HEK293T (cell line): ENCODE measurements around the gene AGAP3.

ENCODE experiments used
- BHLHE40 ChIP-seq: fragments of 450-650 bp; IDR thresholded peaks from 2 replicates; pipeline ENCODE4 v1.6.1; 2016; ENCODE audit warnings: mild to moderate bottlenecking, moderate library complexity, borderline replicate concordance
- ELF4 ChIP-seq: fragments of 450-650 bp; IDR thresholded peaks from 2 replicates; pipeline ENCODE4 v1.6.1; 2017; ENCODE audit warnings: antibody characterized with exemption
- FOXA1 ChIP-seq: fragments of 450-650 bp; IDR thresholded peaks from 2 replicates; pipeline ENCODE4 v1.6.1; 2016; ENCODE audit warnings: mild to moderate bottlenecking
- FOXK2 ChIP-seq: fragments of 450-650 bp; IDR thresholded peaks from 2 replicates; pipeline ENCODE4 v1.6.1; 2016; ENCODE audit warnings: mild to moderate bottlenecking
- FOXM1 ChIP-seq: fragments of 450-650 bp; IDR thresholded peaks from 2 replicates; pipeline ENCODE4 v1.6.1; 2017; ENCODE audit warnings: mild to moderate bottlenecking, borderline replicate concordance
- L3MBTL2 ChIP-seq: fragments of 450-650 bp; conservative IDR thresholded peaks from 2 replicates; pipeline ENCODE4 v1.6.1; 2016; ENCODE audit warnings: mild to moderate bottlenecking
- NFRKB ChIP-seq: fragments of 450-650 bp; IDR thresholded peaks from 2 replicates; pipeline ENCODE4 v1.6.1; 2016; ENCODE audit warnings: mild to moderate bottlenecking, moderate library complexity
- PKNOX1 ChIP-seq: fragments of 450-650 bp; IDR thresholded peaks from 2 replicates; pipeline ENCODE4 v1.6.1; 2016
- SP1 ChIP-seq: fragments of 450-650 bp; IDR thresholded peaks from 2 replicates; pipeline ENCODE4 v1.6.1; 2017
- TARDBP ChIP-seq: fragments of 450-650 bp; IDR thresholded peaks from 2 replicates; pipeline ENCODE4 v1.6.1; 2016
- ZNF384 ChIP-seq: fragments of 450-650 bp; IDR thresholded peaks from 2 replicates; pipeline ENCODE4 v1.6.1; 2016

GRCh38 chr7:151083071-151083823 lies 3.0 kb upstream of the AGAP3 start, which contains the start of gene TMUB1:
- TF ChIP-seq PKNOX1 (no peak), SP1 (no peak), FOXA1 (no peak), BHLHE40 (no peak), FOXM1 (no peak), FOXK2 (no peak), L3MBTL2 (no peak; the same call in 1 of the 2 replicates), TARDBP (no peak), ELF4 (no peak), NFRKB (no peak), ZNF384 (no peak)
